Epidermal melanocyte (primary cell): ENCODE data around the gene SV2B.

Source experiments
- DNase-seq: peaks from one replicate; pipeline ENCODE4 v3.0.0; 2011; ENCODE audit warnings: low spot score; ENCODE audit not compliant: insufficient read length

SV2B gene

GRCh38 chr15:91102546-91103330, 2.7 kb downstream of the SV2B start:
- DNase-seq, result no peak

GRCh38 chr15:91104111-91104510, 4.1 kb downstream of the SV2B start:
- no peak for DNase-seq

GRCh38 chr15:91108421-91108820, 8.4 kb downstream of the SV2B start:
- no peak for DNase-seq

- no peak for DNase-seq
These were observed 9.8 kb downstream of the SV2B start for GRCh38 chr15:91109885-91110284.

- no peak for DNase-seq
These were observed 10.3 kb downstream of the SV2B start for GRCh38 chr15:91110407-91110806.

- DNase-seq, result no peak
These were observed 13.0 kb downstream of the SV2B start for GRCh38 chr15:91113030-91113429.

GRCh38 chr15:91114301-91114700, 14.2 kb downstream of the SV2B start:
- DNase-seq, result no peak

GRCh38 chr15:91116113-91117067, 16.3 kb downstream of the SV2B start:
- no peak for DNase-seq

GRCh38 chr15:91117375-91117774, 17.3 kb downstream of the SV2B start:
- DNase-seq, result no peak

GRCh38 chr15:91118817-91119590, 18.9 kb downstream of the SV2B start:
- DNase-seq, result no peak

- DNase-seq, result no peak
These were observed 22.2 kb downstream of the SV2B start for GRCh38 chr15:91122296-91122695.

- no peak for DNase-seq
These were observed 24.1 kb downstream of the SV2B start for GRCh38 chr15:91124132-91124531.

GRCh38 chr15:91125162-91125561, 25.1 kb downstream of the SV2B start:
- no peak for DNase-seq

GRCh38 chr15:91126080-91126479, 26.0 kb downstream of the SV2B start:
- no peak for DNase-seq

GRCh38 chr15:91127236-91127955, 27.3 kb downstream of the SV2B start:
- no peak for DNase-seq

GRCh38 chr15:91128016-91128415, 28.0 kb downstream of the SV2B start:
- DNase-seq, result no peak

- no peak for DNase-seq
These were observed 29.4 kb downstream of the SV2B start for GRCh38 chr15:91129436-91129835.

- DNase-seq, result no peak
These were observed 32.0 kb downstream of the SV2B start for GRCh38 chr15:91132079-91132478.

- DNase-seq, result no peak
These were observed 33.5 kb downstream of the SV2B start for GRCh38 chr15:91133511-91133910.

GRCh38 chr15:91135201-91136130, 35.4 kb downstream of the SV2B start:
- DNase-seq, result no peak
